Panc1 (cell line): ENCODE results near the gene EPHB1. TPM values are rescaled to one million over a fixed set of nuclear protein-coding genes. Genes with fewer than 3 reads are reported as not detected.

ENCODE experiments used
- ATAC-seq: fragments of 200-7000 bp; cut with Tn5 transposase; 2 replicates; pipeline ENCODE4 v1.9.1; 2020; ENCODE audit warnings: mild to moderate bottlenecking, moderate library complexity
- BruUV-seq: library from RNA; stranded (reverse); fragments of 400-500 nt; replicated peaks from 2 replicates; lab custom pipeline; 2021; lab: Mats Ljungman, UMichigan
- CTCF ChIA-PET: fragments of 300-600 bp; sonication (Branson Sonifier 250); formaldehyde crosslinking; loops from one replicate; lab custom pipeline; 2022; ENCODE audit warnings: antibody characterized with exemption; lab: Charles Lee
- POLR2A ChIA-PET: fragments of 300-600 bp; sonication (Branson Sonifier 250); formaldehyde crosslinking; loops from one replicate; lab custom pipeline; 2022; ENCODE audit warnings: antibody characterized with exemption; lab: Charles Lee
- DNase-seq: peaks from one replicate; pipeline ENCODE4 v3.0.0-alpha.2; 2010; ENCODE audit warnings: low read depth, low spot score
- H3K27ac ChIP-seq: 2 replicates; pipeline ENCODE4 v1.5.1; 2011; ENCODE audit warnings: mild to moderate bottlenecking, low read length, inconsistent platforms
- H3K27me3 ChIP-seq: fragments of 200-500 bp; sonication (Bioruptor generic); 2 replicates; pipeline ENCODE4 v1.6.0; 2014; ENCODE audit warnings: low read length, inconsistent platforms; ENCODE audit not compliant: control insufficient read depth, insufficient read depth
- H3K36me3 ChIP-seq: fragments of 200-500 bp; sonication (Bioruptor generic); 2 replicates; pipeline ENCODE4 v1.5.1; 2014; ENCODE audit warnings: inconsistent platforms, mild to moderate bottlenecking, low read length, moderate library complexity; ENCODE audit not compliant: control insufficient read depth, insufficient read depth
- H3K4me1 ChIP-seq: 2 replicates; pipeline ENCODE4 v1.5.1; 2011; ENCODE audit warnings: inconsistent platforms, mild to moderate bottlenecking, low read length, moderate library complexity; ENCODE audit not compliant: control insufficient read depth, insufficient read depth
- H3K4me3 ChIP-seq, 2 experiments: 2 replicates each; pipeline ENCODE4 v1.5.1; 2011 to 2012; ENCODE audit warnings: low read depth in 2 of 2, low read length in 2 of 2, mild to moderate bottlenecking in 2 of 2, inconsistent platforms in 1 of 2, moderate library complexity in 1 of 2
- H3K9me3 ChIP-seq: fragments of 200-500 bp; sonication (Bioruptor generic); 2 replicates; pipeline ENCODE4 v1.5.1; 2014; ENCODE audit warnings: low read depth, mild to moderate bottlenecking, inconsistent platforms, low read length, moderate library complexity; ENCODE audit not compliant: control insufficient read depth, insufficient read depth
- CTCF ChIP-seq: fragments of 450-650 bp; IDR thresholded peaks from 2 replicates; pipeline ENCODE4 v1.5.1; 2017; ENCODE audit warnings: mild to moderate bottlenecking
- POLR2AphosphoS5 ChIP-seq: IDR thresholded peaks from 2 replicates; pipeline ENCODE4 v1.6.1; 2012; ENCODE audit warnings: mild to moderate bottlenecking, low read depth, low read length, moderate library complexity
- REST ChIP-seq, 2 experiments: IDR thresholded peaks; 2 replicates each; pipeline ENCODE4 v1.6.1; 2011 to 2012; ENCODE audit warnings: low read depth in 2 of 2, control low read depth in 1 of 2, low read length in 1 of 2, mild to moderate bottlenecking in 1 of 2, moderate library complexity in 1 of 2; ENCODE audit not compliant: insufficient read depth in 1 of 2
- SIN3A ChIP-seq: IDR thresholded peaks from 2 replicates; pipeline ENCODE4 v1.6.1; 2012; ENCODE audit warnings: low read depth, mild to moderate bottlenecking, low read length, moderate library complexity, borderline replicate concordance; ENCODE audit not compliant: insufficient read depth
- TCF7L2 ChIP-seq: IDR thresholded peaks from 2 replicates; pipeline ENCODE4 v1.6.1; 2011; ENCODE audit warnings: mild to moderate bottlenecking, low read depth, low read length, inconsistent platforms
- in situ Hi-C: cut with HindIII; loops from 2 replicates; pipeline ENCODE4 v1.10.0; 2016; ENCODE audit warnings: low sequenced_read_pairs, low pct_unique_long_range_greater_than_20kb
- intact Hi-C: fragments of 100-400 bp; cut with micrococcal nuclease; formaldehyde crosslinking; loops from one replicate; pipeline ENCODE4 v1.10.0; 2022; ENCODE audit not compliant: unreplicated experiment
- total RNA-seq: library from RNA; stranded (reverse); gene quantifications from one replicate; pipeline ENCODE4 v1.2.1, GENCODE V29; 2021; ENCODE audit not compliant: unreplicated experiment

Gene EPHB1
- total RNA-seq, 1 experiment from 2014 or later, result 0.46 TPM

- in situ Hi-C loops, result no loop called here
- POLR2A ChIA-PET, result no interaction called here
- no peak for DNase-seq
Measured at GRCh38 chr3:134817297-134817696, 22.2 kb downstream of the EPHB1 start.

GRCh38 chr3:134820994-134821393, 25.9 kb downstream of the EPHB1 start:
- no TSS peak for BruUV-seq
- Histone ChIP-seq H3K4me3 (no peak overlapping the region), H3K27me3 (peaks cover 2% of the 10 kb centered on the region), H3K9me3 (no peaks in the 10 kb centered on the region), H3K27ac (no peak overlapping the region), H3K36me3 (no peaks in the 10 kb centered on the region), H3K4me1 (no peaks in the 10 kb centered on the region)
- in situ Hi-C loops, result no loop called here
- intact Hi-C loops, result no loop called here
- ChIA-PET CTCF (no interaction called here), POLR2A (no interaction called here)
- no peak for DNase-seq
- no peak for ATAC-seq
- no peak for TF ChIP-seq REST (IDR thresholded peaks at IDR 0.05; ENCODE audit: insufficient read depth in 1 of 2, low read depth in 2 of 2, low read length in 1 of 2)
- TF ChIP-seq CTCF, result no peak
- TF ChIP-seq POLR2AphosphoS5, result no peak
- no peak for TF ChIP-seq SIN3A
- no peak for TF ChIP-seq TCF7L2

More at GRCh38 chr3:134817297-134817696, 22.2 kb downstream of the EPHB1 start:
- intact Hi-C loops, result no loop called here
- BruUV-seq, result no TSS peak
- Histone ChIP-seq H3K9me3 (no peaks in the 10 kb centered on the region), H3K4me3 (no peak overlapping the region), H3K4me1 (no peaks in the 10 kb centered on the region), H3K27ac (no peak overlapping the region), H3K27me3 (peaks cover 6% of the 10 kb centered on the region), H3K36me3 (no peaks in the 10 kb centered on the region)
- CTCF ChIA-PET, result no interaction called here
- no peak for TF ChIP-seq CTCF
- TF ChIP-seq SIN3A, result no peak
- TF ChIP-seq POLR2AphosphoS5, result no peak
- TF ChIP-seq REST (IDR thresholded peaks at IDR 0.05; ENCODE audit: insufficient read depth in 1 of 2, low read depth in 2 of 2, low read length in 1 of 2), result no peak
- TF ChIP-seq TCF7L2, result no peak
- no peak for ATAC-seq
